ENCODE results near the gene ARL14EPL. TPM values are rescaled to one million over a fixed set of nuclear protein-coding genes. Genes with fewer than 3 reads are reported as not detected.

Gene ARL14EPL
- total RNA-seq, result not detected in 2 replicates

GRCh38 chr5:116032094-116032517, at the start of gene ARL14EPL:
Gene ARL14EPL (plus strand): TSS chr5:116032472. CDS start chr5:116051466, 18,994 bp downstream.
- Histone ChIP-seq H3K36me3 (ENCODE audit: control insufficient read depth, insufficient read depth, low read length) (no peaks in the 10 kb centered on the region), H3K4me3 (ENCODE audit: low read depth, low read length) (no peak within 1 kb of the TSS), H3K27me3 (ENCODE audit: control insufficient read depth, insufficient read depth, low read length) (no peaks in the 10 kb centered on the region)
- TF ChIP-seq CTCF (IDR thresholded peaks at IDR 0.05; ENCODE audit: insufficient read depth, low read length, severe bottlenecking), result no peak
- peak; percentile 74 for DNase-seq (ENCODE audit: low read depth)
- FAIRE-seq, result no peak

DNA sequence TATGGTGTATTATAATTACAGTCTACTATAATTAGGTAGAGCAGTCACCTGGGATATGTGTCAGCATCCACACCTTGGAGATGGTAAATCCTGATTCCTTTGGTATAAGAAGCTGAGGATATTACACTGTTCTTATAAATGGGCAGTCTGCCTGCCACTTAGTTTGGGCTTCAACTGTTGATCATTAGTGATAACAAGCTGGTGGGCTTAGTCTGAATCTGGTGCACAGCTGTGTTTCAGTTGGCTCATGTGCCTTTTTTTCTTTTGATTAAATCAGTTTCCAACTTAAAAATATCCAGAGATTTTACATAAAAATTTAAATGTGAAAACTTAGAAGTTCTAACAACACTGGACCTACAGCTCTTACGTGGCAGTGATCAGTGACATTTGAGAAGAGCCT, 48.8 kb upstream of the ARL14EPL start:
- TF ChIP-seq CTCF (IDR thresholded peaks at IDR 0.05; ENCODE audit: insufficient read depth, low read length, severe bottlenecking), result no peak
- no peak overlapping the region for H3K4me3 ChIP-seq (ENCODE audit: low read depth, low read length)
- H3K36me3 ChIP-seq (ENCODE audit: control insufficient read depth, insufficient read depth, low read length), result no peaks in the 10 kb centered on the region
- no peak for DNase-seq (ENCODE audit: low read depth)
- H3K27me3 ChIP-seq (ENCODE audit: control insufficient read depth, insufficient read depth, low read length), result no peaks in the 10 kb centered on the region
- no peak for FAIRE-seq

- Histone ChIP-seq H3K36me3 (ENCODE audit: control insufficient read depth, insufficient read depth, low read length) (no peaks in the 10 kb centered on the region), H3K27me3 (ENCODE audit: control insufficient read depth, insufficient read depth, low read length) (no peaks in the 10 kb centered on the region), H3K4me3 (ENCODE audit: low read depth, low read length) (no peak overlapping the region)
- FAIRE-seq, result no peak
- DNase-seq (ENCODE audit: low read depth), result no peak
- no peak for TF ChIP-seq CTCF (IDR thresholded peaks at IDR 0.05; ENCODE audit: insufficient read depth, low read length, severe bottlenecking)
Observed at GRCh38 chr5:115985802-115986757, 46.2 kb upstream of the ARL14EPL start.

DNA sequence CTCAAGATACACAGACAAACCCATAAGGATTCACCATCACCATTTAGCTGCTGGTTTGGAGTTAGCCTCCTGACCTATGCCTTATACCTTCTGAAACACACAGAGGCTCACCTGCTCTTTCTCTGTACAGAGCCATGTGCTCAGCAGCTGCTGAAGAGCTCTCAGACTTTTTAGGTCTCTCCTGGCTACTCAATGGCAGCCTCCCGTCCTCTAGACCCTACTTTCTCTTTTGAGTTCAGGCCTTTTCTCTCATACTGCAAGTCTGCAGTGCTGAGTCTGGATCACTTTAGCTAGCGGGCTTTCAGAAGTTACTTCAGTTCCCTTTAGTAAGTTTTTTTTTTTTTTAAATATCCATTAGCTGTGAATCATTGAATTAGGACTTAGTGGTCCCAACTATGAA, 44.3 kb upstream of the ARL14EPL start:
- H3K4me3 ChIP-seq (ENCODE audit: low read depth, low read length), result no peak overlapping the region
- no peaks in the 10 kb centered on the region for H3K36me3 ChIP-seq (ENCODE audit: control insufficient read depth, insufficient read depth, low read length)
- TF ChIP-seq CTCF (IDR thresholded peaks at IDR 0.05; ENCODE audit: insufficient read depth, low read length, severe bottlenecking), result no peak
- DNase-seq (ENCODE audit: low read depth) (no peak), FAIRE-seq (no peak)
- no peaks in the 10 kb centered on the region for H3K27me3 ChIP-seq (ENCODE audit: control insufficient read depth, insufficient read depth, low read length)

GRCh38 chr5:115992848-115993350, 39.4 kb upstream of the ARL14EPL start:
- DNase-seq (ENCODE audit: low read depth) (no peak), FAIRE-seq (no peak)
- no peak for TF ChIP-seq CTCF (IDR thresholded peaks at IDR 0.05; ENCODE audit: insufficient read depth, low read length, severe bottlenecking)
- no peak overlapping the region for H3K4me3 ChIP-seq (ENCODE audit: low read depth, low read length)
- no peaks in the 10 kb centered on the region for H3K36me3 ChIP-seq (ENCODE audit: control insufficient read depth, insufficient read depth, low read length)
- no peaks in the 10 kb centered on the region for H3K27me3 ChIP-seq (ENCODE audit: control insufficient read depth, insufficient read depth, low read length)

All from bronchial epithelial cell (primary cell).